ENCODE data around the gene SRPRA.

DNA sequence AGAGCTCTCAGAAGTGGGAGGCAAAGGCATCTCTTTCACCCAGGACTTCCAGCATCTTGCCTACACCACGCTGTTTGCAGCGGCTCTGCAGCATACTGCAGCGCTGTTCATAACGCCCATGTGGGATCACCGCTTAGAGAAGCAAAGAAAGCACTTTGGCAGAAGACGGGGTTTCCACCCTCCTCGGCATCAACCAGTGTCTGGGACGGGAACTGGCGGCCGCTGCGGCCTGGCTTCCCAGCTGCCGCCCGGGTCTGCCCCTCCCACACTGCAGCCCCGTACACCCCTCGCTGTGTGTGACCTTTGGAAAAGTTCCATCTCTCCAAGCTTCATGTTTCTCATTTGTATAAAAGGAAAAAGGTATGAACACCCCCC is 13.7 kb upstream of the SRPRA start:
- TF ChIP-seq, protein P1, sequence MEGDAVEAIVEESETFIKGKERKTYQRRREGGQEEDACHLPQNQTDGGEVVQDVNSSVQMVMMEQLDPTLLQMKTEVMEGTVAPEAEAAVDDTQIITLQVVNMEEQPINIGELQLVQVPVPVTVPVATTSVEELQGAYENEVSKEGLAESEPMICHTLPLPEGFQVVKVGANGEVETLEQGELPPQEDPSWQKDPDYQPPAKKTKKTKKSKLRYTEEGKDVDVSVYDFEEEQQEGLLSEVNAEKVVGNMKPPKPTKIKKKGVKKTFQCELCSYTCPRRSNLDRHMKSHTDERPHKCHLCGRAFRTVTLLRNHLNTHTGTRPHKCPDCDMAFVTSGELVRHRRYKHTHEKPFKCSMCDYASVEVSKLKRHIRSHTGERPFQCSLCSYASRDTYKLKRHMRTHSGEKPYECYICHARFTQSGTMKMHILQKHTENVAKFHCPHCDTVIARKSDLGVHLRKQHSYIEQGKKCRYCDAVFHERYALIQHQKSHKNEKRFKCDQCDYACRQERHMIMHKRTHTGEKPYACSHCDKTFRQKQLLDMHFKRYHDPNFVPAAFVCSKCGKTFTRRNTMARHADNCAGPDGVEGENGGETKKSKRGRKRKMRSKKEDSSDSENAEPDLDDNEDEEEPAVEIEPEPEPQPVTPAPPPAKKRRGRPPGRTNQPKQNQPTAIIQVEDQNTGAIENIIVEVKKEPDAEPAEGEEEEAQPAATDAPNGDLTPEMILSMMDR (IDR thresholded peaks at IDR 0.05; ENCODE audit: borderline replicate concordance, extremely low read depth, low read length, poor library complexity, severe bottlenecking) = no peak
- no peak for TF ChIP-seq EZH2 (IDR thresholded peaks at IDR 0.05; ENCODE audit: borderline replicate concordance, low read depth, low read length, severe bottlenecking)

All from DND-41 (cell line).